GM19452 (cell line): ENCODE data around the gene NR5A1.

Experiments
- ATAC-seq: cut with Tn5 transposase; IDR thresholded peaks from one replicate; pipeline ENCODE4 v1.9.1; 2021; ENCODE audit not compliant: unreplicated experiment

The NR5A1 gene

DNA sequence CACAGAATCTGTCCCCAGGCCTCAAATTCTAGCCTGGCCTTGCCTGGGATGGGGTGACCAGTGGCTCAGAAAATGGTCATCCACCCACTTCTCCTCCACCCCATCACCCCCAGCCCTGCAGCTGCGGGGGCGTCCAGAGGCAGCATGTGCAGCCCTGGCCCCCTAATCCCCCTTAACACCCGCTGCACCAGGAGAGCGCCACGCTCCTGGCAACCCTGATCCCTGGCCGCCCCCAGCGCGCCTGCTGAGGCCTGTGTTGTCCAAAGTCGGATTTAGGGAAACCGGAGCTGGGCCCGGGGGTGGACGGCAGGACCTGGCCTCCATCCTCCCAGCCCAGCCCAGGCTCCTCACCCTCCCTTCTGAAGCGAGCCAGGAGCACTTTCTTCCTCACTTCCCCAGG is 22.0 kb downstream of the NR5A1 start:
- ATAC-seq: no peak

DNA sequence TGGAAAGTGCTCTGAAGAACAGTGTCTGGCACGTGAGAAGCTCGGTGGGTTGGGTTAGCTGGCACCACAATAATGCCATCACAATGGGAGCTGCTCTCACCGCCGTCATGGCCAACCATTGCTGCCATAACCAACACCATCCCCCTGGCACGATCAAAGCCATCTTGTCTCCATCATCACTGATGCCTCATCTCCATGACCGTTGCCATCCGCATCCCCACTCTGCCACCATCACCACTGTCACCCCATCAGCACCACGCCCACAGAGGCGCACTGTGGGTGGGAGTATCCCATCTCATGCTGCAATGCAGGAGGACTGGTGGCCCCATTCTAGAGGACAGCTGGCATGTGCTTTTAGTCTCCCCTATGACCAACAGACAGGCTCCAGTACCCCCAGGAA is 23.7 kb downstream of the NR5A1 start:
- ATAC-seq: no peak

DNA sequence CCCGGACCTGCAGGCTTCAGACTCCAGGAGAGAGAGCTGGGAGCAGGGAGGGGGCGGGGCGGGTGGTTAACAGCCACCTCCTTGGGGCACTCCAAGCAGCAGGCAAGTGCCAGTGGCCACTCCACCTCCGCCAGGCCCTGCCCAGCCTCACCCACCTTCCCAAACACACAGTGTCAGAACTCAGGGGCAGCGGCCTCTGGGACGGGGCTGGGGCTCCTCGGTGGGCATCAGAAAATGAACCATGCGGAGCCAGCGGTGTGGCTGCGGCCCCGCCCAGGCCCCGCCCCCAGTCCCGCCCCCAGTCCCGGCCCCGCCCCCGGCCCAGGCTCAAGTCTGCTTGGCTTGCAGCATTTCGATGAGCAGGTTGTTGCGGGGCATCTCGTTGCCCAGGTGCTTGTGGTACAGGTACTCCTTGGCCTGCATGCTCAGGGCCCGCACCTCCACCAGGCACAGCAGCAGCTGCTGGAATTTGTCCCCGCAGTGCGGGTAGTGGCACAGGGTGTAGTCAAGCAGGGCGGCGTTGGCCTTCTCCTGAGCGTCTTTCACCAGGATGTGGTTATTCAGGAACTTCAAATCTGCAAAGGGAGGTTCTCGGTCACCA is 24.7 kb downstream of the NR5A1 start:
- no peak for ATAC-seq

DNA sequence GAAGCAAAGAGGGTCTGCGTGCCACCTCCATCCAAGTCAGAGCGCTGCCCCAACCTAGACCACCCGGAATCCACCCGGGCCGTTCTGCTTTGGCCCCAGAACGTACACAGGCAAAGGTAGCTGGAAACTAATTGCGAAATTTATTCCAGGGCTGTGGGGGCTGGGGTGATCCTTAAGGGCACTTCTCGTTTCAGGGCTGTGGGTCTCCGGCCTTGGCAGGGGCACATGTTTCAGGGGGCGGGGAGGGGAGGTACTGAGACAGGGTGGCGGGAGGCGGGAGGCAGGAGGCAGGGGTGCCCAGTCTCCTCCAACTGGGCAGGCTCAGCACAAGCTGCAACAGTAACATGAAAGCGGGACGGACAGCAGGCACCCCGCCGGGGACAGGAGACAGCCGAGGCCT is 26.1 kb downstream of the NR5A1 start:
- ATAC-seq: no peak

DNA sequence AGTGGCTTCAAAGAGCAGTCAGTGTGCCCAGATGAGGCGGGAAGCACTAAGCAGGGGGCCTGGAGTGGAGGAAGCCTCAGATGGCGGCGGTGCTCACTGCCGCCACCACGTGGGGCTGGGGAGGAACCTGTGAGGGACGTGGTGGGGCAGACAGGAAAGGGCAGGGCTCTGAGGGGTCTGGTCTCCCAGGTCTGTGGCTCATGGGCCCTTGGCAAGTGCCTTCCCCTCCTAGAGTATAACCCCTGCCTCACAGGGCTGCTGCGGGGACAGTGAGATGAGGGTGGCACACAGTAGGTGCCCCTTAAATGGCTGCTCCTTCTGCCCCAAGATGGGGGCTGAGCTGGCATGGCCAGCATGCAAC is 26.6 kb downstream of the NR5A1 start:
- no peak for ATAC-seq

DNA sequence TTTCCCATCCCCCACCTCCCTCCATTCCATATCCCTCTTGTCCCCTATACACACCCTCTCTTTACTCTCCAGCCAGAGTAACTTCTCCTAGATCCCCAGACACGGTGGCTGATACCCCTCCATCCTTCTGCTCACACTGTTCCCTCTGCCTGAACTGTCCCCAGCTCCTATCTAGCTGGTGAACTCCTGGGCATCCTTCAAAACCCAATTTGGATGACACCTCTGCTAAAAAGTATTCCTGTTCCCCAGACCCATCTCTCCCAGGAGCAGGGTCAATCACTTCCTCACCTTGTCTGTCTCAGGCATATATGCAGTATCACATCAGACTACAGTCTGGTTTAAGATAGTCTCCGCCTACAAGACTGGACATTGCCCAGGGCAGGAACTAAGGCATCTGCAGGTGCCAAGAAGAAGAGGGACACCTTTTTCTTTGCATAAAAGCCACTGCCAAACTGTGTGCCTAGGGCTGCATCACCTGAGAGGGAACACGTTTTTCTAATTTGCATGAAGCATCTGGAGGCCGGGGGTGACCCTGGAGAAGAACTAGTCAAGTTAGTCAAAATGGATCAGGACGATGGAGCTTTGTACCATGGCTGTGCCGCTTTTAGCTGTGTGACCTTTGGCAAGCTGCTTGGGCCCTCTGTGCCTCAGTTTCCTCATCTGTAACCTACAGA is 27.1 kb downstream of the NR5A1 start:
- no peak for ATAC-seq

DNA sequence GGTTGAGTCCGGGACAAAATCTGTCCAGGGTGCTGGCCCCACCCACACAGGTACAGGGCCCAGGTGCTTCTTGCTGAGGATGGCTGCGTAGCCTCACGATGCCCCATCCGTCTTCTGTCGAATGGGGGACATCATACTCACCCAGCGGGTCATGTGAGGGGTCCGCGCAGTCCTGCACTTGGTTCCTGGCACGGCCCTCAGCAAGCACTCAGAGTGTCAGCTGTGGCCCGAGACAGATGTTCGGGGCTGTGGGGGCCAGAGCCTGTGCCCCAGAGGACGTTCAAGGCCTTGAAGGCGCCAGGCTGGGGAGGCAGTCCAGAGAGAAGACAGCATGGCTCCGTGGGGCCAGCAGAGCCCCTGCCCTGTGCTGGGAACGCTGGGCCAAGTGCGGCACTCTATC is 27.8 kb downstream of the NR5A1 start:
- no peak for ATAC-seq

DNA sequence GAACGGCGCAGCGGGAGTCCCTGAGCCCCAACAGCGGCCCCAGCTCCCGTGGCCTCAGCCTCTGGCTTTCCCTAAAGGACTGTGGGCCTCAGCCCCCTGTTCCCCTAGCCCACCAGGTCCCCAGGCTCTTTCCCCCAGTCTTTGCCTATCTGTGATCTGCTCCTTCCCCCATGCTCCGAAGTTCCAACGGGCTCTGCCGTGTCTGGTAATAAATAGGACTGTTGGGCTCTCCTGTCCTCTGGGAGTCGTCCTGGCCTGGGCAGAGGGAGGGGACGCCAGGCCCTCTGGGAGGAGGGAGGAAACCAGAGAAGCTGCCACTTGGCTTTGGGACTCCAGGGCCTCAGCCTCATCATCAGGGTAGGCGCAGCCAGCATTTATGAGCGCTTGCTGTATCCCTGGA is 28.8 kb downstream of the NR5A1 start:
- ATAC-seq: no peak

DNA sequence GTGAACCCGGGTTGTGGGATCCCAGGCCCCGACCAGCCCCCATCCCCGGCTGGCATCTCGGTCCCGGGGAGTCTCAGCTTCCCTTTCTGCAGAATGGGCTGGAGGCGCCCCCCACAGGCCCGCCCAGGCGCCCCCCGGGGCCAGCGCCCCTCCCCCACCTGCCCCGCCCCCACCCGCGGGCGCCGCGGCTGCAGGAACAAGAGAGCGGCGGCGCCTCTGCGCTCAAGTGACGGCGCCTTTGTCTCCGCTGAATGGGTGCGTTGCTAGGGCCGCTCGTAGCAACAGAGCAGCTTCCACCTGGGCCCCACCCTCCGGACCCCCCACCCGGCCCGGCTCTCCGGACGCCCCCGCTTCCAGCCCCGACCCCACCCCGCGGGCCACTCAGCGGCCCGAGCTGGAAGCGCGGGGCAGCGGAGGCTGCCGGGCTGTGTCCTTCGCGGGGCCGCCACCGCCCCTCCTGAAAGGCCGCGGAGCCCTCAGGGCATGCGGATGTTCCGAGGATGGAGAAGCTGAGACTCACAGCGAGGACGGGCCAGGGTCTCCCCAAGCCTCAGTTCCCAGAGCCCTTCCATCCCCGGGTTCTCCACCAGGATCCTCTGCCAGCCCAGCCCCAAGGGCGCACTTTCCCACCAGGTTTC is 29.4 kb downstream of the NR5A1 start:
- ATAC-seq: no peak

DNA sequence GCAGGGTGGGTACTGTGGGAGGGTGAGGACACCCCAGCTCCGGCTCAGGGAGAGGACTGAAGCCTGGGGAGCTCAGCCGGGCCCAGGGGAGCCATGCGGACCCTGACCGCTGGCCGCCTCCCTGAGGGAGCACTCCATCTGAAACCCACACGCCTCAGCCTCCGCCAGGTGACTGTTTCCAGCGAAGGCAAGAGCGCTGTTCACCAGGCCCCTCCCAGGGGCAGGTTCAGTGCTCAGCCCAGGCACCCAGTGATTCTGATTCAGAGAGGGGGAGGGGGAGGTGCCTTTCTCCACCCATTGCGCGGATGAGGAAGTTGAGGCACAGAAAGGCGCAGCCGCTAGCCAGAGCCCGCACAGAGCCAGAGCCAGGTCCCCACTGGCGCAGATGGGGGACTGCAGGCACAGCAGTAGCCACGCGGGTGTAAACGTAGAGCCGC is 30.0 kb downstream of the NR5A1 start:
- no peak for ATAC-seq

DNA sequence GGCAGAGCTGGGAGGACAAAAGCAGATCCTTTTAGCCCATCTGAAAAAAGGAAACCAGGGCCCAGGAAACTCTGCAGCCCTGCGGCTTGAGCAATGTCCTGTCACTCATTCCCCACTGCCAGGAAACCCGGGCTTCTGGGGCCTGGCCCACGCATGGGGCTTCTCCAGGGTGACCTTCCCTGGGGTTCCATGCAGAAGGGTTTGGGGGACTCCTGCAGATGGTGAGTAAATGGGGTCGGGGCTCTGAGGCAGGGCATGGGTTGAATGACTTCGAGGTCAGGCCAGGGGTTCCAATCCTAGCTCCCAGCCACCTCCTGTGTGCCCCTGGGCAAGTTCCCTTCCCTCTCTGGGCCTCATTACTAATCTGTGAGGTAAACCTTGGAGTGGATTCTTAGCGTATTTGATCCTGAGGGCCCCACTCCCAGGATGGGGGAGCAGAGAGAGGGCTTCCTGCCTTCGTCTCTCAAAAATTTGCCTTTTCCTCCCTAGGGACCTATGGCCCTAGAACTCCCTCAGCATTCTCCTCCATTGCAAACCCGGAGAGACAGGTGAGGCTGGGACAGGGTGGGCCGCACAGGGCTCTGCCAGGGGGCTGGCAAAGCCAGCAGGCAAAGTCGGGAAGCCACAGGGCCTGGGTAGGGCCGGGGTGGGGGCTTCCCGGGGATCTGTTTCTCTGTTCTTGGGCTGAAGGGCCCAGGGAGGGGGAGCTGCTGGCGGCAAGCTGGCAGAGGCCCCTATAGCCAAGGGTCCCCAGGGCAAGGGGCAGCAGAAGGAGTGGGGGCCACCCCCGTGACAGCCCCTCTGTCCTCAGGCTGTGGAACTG is 31.1 kb downstream of the NR5A1 start:
- ATAC-seq: no peak

DNA sequence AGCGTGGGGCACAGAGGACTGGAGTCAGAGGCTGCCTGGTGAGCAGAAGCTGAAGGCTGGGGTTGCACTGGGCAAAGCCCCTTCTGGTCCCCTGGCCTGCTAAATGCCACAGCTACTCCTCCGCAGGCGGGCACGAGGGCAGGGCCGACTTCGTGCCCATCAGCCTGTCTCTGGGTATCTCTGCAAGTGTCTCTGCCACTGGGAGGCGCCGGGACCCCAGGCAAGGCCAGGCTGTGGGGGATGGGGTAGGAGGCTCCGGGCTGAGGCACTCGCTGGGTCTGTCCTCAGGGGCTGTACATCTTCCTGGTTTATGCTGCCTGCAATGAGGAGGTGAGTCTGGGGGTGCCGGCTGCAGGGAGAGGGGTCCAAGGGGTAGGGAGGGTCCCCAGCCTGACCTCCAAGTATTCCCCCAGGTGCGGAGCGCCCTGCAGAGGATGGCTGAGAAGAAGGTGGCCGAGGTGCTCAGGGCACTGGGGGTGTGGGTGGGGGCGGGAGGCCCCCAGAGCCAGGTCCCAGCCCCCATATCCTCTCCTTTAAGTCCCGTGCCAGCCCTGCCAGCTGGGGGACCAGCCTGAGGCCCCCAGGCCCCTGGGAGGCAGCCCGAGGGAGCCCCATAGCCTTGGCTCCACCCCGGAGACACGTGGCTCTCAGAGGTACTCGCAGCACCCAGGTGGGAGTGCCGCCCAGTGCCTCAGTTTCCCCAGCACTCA is 31.9 kb downstream of the NR5A1 start:
- no peak for ATAC-seq

DNA sequence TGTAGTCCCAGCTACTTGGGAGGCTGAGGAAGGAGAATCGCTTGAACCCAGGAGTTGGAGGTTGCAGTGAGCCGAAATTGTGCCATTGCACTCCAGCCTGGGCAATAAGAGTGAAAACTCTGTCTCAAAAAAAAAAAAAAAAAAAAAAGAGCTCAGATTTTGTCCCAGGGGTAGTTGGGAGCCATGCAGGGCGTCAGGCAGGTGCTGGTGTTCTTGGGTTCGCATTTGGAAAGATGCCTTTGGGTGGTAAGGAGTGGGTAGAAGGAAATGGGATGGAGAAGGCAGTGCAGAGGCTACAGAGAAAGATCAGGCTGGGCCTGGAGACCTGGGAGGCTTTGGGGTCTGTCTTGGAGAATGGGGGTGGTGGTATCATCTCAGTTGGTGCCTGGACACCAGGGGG is 33.0 kb downstream of the NR5A1 start:
- no peak for ATAC-seq

DNA sequence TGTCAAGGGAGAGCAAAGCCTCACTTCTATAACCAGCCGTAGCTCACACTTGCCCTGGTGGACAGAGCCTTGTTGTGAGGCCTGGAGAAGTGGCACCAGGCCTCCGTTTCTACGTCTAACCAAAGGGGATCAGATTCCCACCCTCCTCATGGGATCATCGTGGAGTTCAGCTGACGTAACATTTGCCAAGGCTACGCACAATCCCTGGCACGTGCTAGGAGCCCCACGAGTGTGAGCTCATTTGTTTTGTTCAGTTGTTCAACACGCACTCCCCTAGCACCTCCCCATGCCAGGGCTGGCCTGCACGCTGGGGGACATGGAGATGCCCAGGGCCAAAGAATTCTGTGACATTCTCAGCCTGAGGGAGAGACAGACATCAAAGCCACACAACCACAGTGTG is 33.9 kb downstream of the NR5A1 start:
- no peak for ATAC-seq

DNA sequence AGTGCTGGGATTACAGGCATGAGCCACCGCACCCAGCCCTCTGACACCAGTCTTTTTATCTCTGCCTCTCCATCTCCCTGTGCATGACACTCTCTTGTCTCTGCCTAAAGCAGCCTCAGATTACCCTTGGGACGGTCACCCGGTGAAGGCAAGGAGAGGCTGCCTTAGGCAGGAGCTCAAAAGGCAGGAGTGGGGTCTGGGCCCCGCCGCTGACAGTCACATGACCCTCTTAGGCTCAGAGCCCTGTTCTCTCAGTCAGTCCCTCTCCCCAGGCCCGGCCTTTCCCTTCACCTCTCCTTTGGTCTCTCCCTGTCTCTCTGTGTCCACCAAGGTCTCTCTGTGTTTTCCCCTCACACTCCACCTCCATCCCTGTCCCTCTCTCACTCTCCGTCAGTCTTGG is 34.4 kb downstream of the NR5A1 start:
- ATAC-seq: no peak

DNA sequence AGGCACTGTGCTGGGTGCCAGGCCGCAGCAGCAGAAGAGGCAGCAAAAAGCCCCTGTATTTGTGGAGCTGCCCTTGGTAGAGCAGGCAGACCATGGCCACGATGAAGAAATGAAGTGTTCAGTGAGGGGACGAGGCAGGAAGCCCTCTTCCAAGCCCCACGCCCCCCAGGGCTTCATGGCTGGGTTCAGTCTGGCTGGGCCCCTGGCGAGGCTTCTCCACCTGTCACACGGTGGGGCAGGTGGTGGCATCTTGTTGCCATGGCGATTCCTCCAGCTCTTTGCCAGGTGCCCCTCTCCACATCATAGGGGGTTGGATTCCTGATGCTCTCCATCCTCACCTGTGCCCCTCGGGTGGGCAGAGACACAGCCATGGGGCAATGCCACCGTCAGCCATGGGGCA is 35.4 kb downstream of the NR5A1 start:
- no peak for ATAC-seq

DNA sequence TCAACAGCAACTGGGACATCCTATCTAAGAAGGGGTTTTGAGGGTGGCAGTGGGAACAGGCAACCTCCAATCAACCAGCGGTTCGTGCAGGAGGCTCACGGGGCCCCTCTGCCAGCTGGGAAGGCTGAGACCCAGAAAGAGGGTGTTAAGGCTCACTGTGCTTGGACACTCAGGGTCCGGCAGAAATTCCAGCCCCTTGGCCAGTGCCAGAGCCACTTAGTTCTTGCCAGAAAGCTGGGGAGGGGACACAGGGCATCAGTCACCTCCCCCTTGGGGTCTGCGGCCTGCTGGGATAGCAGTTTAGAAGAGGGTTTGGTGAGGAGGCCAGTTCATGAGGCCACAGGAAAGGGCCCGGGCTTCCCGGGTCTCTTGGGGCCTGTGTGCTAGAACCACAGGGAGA is 36.5 kb downstream of the NR5A1 start:
- no peak for ATAC-seq

DNA sequence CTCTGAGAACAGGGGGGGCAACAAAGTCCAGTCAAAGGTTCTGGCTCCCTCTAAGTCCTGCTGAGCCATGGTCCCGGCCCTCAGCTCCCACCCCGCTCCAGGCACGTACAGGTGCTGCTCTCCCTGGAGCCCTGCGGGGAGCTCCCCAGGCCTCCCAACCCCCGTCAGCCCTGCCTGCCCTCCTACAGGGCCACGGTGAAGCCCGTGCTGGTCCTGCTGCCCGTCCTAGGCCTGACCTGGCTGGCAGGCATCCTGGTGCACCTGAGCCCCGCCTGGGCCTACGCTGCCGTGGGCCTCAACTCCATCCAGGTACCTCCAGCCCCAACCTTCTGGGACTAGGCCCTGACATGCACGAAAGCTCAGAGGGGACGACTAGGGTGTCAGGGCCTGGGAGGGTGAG is 36.9 kb downstream of the NR5A1 start:
- no peak for ATAC-seq

DNA sequence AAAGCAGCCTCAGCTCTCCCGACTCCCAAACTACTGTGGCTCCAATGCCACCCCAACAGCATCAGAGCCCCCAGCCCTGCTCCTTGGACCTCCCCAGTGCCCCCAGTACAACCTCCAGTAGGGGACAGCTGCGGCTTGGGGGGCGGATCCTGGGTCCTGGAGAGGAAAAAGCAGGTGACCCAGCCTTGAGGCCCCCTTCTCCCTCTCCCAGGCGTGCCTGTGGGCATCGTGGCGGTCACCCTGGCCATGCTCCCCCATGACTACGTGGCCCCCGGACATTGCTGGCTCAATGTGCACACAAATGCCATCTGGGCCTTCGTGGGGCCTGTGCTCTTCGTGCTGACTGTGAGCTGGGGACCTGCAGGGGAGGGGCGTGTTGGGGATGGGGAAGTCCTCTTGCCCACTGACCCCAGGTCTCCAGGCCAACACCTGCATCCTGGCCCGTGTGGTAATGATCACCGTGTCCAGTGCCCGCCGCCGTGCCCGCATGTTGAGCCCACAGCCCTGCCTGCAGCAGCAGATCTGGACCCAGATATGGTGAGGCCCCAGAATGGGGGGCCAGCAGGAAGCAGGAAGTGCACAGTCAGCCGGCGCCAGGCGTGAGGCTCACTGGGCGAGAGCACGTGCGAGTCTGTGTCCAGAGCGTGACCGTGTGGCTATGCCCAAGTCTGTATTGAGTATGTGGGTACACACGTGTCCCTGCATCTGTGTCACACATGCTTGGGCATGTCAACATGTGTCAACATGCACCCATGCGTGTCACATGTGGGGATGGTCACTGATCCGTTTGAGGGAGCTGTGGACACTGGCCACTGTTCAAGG is 38.0 kb downstream of the NR5A1 start:
- ATAC-seq: no peak

DNA sequence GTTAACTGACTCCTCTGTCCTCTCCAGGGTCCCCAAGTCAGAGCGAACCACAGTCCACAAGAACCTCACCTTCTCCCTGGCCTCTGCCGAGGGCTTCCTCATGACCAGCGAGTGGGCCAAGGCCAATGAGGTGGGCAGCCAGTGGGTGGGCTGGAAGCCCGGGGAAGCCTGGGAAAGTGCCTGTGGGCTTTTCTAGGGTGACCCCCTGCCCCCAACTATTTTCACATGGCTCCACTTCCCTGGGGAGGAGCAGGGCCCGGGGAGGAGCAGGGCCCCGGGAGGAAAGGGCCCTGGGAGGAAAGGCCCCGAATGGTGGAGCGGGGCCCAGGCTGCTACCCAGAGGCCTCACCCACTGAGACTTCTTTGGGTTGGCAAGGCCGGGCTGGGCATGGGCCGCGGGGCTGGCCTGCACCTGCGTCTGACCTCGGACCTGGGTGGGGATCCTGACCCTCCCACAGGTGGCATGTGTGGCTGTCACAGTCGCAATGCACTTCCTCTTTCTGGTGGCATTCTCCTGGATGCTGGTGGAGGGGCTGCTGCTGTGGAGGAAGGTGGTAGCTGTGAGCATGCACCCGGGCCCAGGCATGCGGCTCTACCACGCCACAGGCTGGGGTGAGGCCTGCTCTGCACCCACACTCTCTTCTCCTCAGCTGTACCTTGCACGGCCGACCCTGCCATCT is 39.0 kb downstream of the NR5A1 start:
- ATAC-seq: no peak
